ENCODE results near the gene NXNL1. TPM values are rescaled to one million over a fixed set of nuclear protein-coding genes. Genes with fewer than 3 reads are reported as not detected.

The NXNL1 gene
- total and polyA plus RNA-seq, 8 donors: 0.28 TPM; not detected in 7

DNA sequence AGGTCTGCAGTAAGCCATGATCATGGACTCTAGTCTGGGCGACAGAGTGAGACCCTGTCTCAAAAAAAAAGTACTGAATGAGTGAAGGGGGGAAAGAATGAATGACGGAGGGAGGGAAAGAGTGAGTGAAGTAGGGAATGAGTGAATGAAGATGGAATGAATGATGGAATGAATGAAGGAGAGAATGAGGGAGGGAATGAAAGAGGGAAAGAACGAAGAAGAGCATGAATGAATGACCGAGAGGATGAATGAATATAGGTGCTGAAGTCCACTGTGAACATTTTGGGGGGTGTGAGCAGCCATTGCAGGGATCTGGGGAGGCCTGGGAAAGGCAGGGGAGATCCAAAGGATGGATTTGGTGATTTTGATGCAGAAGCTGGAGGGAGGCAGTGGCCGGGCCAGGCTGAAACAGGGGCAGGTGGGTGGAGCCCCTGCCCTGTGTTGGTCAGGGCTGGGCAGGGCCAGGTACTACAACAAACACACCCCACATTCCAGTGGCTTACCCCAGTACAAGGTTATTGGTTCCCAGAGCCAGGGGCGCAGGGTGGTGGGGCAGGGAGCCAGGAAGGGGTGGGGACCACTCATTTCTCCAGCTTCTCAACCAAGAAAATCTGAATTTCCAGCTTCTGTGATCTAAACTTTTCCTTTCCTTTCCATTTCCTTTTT is 23.9 kb upstream of the NXNL1 start:
- no peaks in the 10 kb centered on the region for H3K36me3 ChIP-seq
- ATAC-seq (no peak), DNase-seq (no peak)
- no peaks in the 10 kb centered on the region for H3K9me3 ChIP-seq
- intact Hi-C loops (cut with DNase I): no loop called here
- no peaks in the 10 kb centered on the region for H3K27me3 ChIP-seq
- H3K4me3 ChIP-seq: no peak overlapping the region
- TF ChIP-seq, protein P1, sequence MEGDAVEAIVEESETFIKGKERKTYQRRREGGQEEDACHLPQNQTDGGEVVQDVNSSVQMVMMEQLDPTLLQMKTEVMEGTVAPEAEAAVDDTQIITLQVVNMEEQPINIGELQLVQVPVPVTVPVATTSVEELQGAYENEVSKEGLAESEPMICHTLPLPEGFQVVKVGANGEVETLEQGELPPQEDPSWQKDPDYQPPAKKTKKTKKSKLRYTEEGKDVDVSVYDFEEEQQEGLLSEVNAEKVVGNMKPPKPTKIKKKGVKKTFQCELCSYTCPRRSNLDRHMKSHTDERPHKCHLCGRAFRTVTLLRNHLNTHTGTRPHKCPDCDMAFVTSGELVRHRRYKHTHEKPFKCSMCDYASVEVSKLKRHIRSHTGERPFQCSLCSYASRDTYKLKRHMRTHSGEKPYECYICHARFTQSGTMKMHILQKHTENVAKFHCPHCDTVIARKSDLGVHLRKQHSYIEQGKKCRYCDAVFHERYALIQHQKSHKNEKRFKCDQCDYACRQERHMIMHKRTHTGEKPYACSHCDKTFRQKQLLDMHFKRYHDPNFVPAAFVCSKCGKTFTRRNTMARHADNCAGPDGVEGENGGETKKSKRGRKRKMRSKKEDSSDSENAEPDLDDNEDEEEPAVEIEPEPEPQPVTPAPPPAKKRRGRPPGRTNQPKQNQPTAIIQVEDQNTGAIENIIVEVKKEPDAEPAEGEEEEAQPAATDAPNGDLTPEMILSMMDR (IDR thresholded peaks at IDR 0.05): no peak
- H3K4me1 ChIP-seq: peaks cover 0 to 35% of the 10 kb centered on the region in 2 donors
- no peak overlapping the region for H3K27ac ChIP-seq

DNA sequence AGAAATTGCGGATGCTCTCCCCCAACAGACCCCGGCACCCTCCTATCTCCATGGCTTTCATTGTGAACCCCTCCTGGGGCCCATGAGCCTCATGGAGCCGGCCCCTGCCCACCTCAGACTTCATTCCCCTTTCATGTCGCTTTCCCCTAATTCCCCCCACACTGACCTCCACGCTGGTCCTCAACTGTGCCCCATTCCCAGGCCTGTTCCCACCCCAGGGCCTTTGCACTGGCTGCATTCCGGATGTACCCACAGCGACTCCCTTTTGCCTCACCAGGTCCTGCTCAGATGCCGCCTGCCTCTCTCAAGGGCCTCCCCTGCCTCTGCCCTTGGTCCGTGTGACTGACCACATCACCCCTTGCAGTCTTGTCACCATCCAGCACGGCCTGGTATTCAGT is 22.9 kb upstream of the NXNL1 start:
- DNase-seq (no peak), ATAC-seq (no peak)
- TF ChIP-seq, protein P1 (IDR thresholded peaks at IDR 0.05): no peak
- no peaks in the 10 kb centered on the region for H3K9me3 ChIP-seq
- intact Hi-C loops (cut with DNase I): no loop called here
- no peak overlapping the region for H3K27ac ChIP-seq
- H3K36me3 ChIP-seq: no peaks in the 10 kb centered on the region
- H3K4me1 ChIP-seq: peaks cover 0 to 26% of the 10 kb centered on the region in 2 donors
- no peak overlapping the region for H3K4me3 ChIP-seq
- H3K27me3 ChIP-seq: no peaks in the 10 kb centered on the region

DNA sequence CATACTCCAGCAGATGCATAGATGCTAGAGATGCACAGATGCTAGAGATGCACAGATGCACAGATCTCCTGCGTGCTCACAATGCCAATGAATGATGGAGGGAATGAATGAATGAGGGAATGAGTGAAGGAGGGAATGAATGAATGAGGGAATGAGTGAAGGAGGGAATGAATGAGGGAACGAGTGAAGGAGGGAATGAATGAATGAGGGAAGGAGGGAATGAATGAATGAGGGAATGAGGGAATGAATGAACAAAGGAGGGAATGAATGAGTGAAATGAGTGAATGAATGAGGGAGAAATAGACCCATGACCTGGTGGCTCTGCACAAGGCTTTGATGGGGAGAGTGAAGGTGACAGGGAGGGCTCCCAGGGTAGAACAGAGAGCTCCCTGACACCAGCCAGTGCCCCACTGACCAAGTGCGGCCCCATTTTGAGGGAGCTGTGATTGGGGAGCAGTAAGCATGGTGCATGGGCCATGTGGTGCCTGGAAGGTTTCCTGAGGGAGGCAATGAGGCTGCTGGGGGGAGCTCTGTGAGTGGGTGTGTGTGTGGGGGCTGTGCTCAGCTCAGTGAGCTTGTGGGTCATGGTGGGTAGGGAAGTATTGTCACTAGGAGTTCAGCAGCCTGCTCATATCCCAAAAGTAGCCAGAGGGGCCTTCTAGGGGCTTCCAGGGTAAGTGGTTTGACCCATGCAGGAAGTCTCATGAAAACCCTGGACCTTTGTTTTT is 22.3 kb upstream of the NXNL1 start:
- no peaks in the 10 kb centered on the region for H3K9me3 ChIP-seq
- H3K27me3 ChIP-seq: no peaks in the 10 kb centered on the region
- intact Hi-C loops (cut with DNase I): no loop called here
- H3K4me1 ChIP-seq: peaks cover 0 to 20% of the 10 kb centered on the region in 2 donors
- H3K27ac ChIP-seq: no peak overlapping the region
- TF ChIP-seq, protein P1 (IDR thresholded peaks at IDR 0.05): no peak
- ATAC-seq (no peak), DNase-seq (no peak)
- H3K36me3 ChIP-seq: no peaks in the 10 kb centered on the region
- H3K4me3 ChIP-seq: no peak overlapping the region

DNA sequence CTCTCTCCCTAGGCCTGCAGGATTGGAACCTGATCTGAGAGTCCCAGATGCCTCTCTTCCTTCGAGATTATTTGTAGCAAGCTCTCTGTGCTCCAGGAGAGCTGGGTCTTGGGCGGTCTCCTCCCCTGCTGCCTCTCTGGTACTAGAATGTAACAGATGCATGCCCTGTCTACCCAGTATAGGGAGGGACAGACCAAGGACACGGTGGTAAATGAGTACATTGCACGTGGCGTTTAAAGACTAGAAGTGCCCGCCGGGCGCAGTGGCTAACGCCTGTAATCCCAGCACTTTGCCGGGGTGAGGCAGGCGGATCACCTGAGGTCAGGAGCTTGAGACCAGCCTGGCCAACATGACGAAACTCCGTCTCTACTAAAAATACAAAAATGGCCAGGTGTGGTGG is 21.3 kb upstream of the NXNL1 start:
- no peaks in the 10 kb centered on the region for H3K9me3 ChIP-seq
- TF ChIP-seq, protein P1 (IDR thresholded peaks at IDR 0.05): no peak
- H3K36me3 ChIP-seq: no peaks in the 10 kb centered on the region
- peaks cover 0 to 18% of the 10 kb centered on the region in 2 donors for H3K4me1 ChIP-seq
- intact Hi-C loops (cut with DNase I): no loop called here
- no peak for DNase-seq
- H3K27me3 ChIP-seq: no peaks in the 10 kb centered on the region
- H3K4me3 ChIP-seq: no peak overlapping the region
- no peak overlapping the region for H3K27ac ChIP-seq
- no peak for ATAC-seq

DNA sequence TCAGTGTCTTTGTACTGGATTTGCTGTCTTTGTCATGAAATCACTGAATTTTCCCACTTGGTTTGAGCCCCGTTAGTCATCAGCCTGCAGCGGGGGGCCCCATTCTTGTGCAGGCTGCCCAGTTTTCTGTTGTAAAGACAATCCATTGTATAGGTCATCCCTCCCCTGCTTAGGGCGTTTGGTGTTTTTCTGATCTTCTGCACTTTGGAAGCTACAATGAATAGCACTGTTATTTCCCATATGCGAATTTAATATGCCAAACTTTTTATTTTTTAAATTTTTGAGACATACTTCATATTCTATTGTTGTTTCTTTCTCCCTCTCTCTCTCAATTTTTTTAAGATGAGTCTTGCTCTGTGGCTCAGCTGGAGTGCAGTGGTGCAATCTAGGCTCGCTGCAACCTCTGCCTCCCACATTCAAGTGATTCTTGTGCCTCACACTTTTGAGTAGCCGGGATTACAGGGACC is 18.6 kb upstream of the NXNL1 start:
- no peak overlapping the region for H3K4me3 ChIP-seq
- no peaks in the 10 kb centered on the region for H3K27me3 ChIP-seq
- DNase-seq: no peak
- no peaks in the 10 kb centered on the region for H3K9me3 ChIP-seq
- no peaks in the 10 kb centered on the region for H3K36me3 ChIP-seq
- TF ChIP-seq, protein P1 (IDR thresholded peaks at IDR 0.05): no peak
- H3K4me1 ChIP-seq: peaks cover 9 to 33% of the 10 kb centered on the region in 2 donors
- no peak for ATAC-seq
- intact Hi-C loops (cut with DNase I): no loop called here
- no peak overlapping the region for H3K27ac ChIP-seq

Measured in left lung (tissue), 10 donors.